HEK293T (cell line): ENCODE results near the gene HSBP1L1.

Source experiments
- CTCF ChIA-PET: fragments of 350-600 bp; formaldehyde crosslinking; extraction: SDS; loops from one replicate; lab custom pipeline; 2021; ENCODE audit warnings: antibody characterized with exemption, inconsistent platforms; lab: Yijun Ruan, JAX
- POLR2A ChIA-PET: fragments of 350-600 bp; formaldehyde crosslinking; extraction: SDS; loops from one replicate; lab custom pipeline; 2020; ENCODE audit warnings: antibody characterized with exemption, inconsistent platforms; lab: Yijun Ruan, JAX
- DNase-seq: peaks from one replicate; pipeline ENCODE4 v3.0.0; 2012; ENCODE audit warnings: mixed read lengths; ENCODE audit errors: extremely low spot score
- ARNT ChIP-seq: fragments of 450-650 bp; IDR thresholded peaks from 2 replicates; pipeline ENCODE4 v1.6.1; 2017; ENCODE audit warnings: mild to moderate bottlenecking
- BHLHE40 ChIP-seq: fragments of 450-650 bp; IDR thresholded peaks from 2 replicates; pipeline ENCODE4 v1.6.1; 2016; ENCODE audit warnings: mild to moderate bottlenecking, moderate library complexity, borderline replicate concordance
- CTBP1 ChIP-seq: fragments of 450-650 bp; IDR thresholded peaks from 2 replicates; pipeline ENCODE4 v1.6.1; 2016; ENCODE audit warnings: borderline replicate concordance
- ELF4 ChIP-seq: fragments of 450-650 bp; IDR thresholded peaks from 2 replicates; pipeline ENCODE4 v1.6.1; 2017; ENCODE audit warnings: antibody characterized with exemption
- FOXA1 ChIP-seq: fragments of 450-650 bp; IDR thresholded peaks from 2 replicates; pipeline ENCODE4 v1.6.1; 2016; ENCODE audit warnings: mild to moderate bottlenecking
- FOXK2 ChIP-seq: fragments of 450-650 bp; IDR thresholded peaks from 2 replicates; pipeline ENCODE4 v1.6.1; 2016; ENCODE audit warnings: mild to moderate bottlenecking
- FOXM1 ChIP-seq: fragments of 450-650 bp; IDR thresholded peaks from 2 replicates; pipeline ENCODE4 v1.6.1; 2017; ENCODE audit warnings: mild to moderate bottlenecking, borderline replicate concordance
- HDGF ChIP-seq: fragments of 450-650 bp; IDR thresholded peaks from 2 replicates; pipeline ENCODE4 v1.6.1; 2017; ENCODE audit warnings: antibody characterized with exemption, borderline replicate concordance
- L3MBTL2 ChIP-seq: fragments of 450-650 bp; conservative IDR thresholded peaks from 2 replicates; pipeline ENCODE4 v1.6.1; 2016; ENCODE audit warnings: mild to moderate bottlenecking
- LEF1 ChIP-seq: fragments of 450-650 bp; IDR thresholded peaks from 2 replicates; pipeline ENCODE4 v1.6.1; 2017; ENCODE audit warnings: mild to moderate bottlenecking, borderline replicate concordance
- NFRKB ChIP-seq: fragments of 450-650 bp; IDR thresholded peaks from 2 replicates; pipeline ENCODE4 v1.6.1; 2016; ENCODE audit warnings: mild to moderate bottlenecking, moderate library complexity
- PKNOX1 ChIP-seq: fragments of 450-650 bp; IDR thresholded peaks from 2 replicates; pipeline ENCODE4 v1.6.1; 2016
- SP1 ChIP-seq: fragments of 450-650 bp; IDR thresholded peaks from 2 replicates; pipeline ENCODE4 v1.6.1; 2017
- SUZ12 ChIP-seq: fragments of 450-650 bp; IDR thresholded peaks from 2 replicates; pipeline ENCODE4 v1.6.1; 2016; ENCODE audit warnings: mild to moderate bottlenecking
- TARDBP ChIP-seq: fragments of 450-650 bp; IDR thresholded peaks from 2 replicates; pipeline ENCODE4 v1.6.1; 2016
- ZNF384 ChIP-seq: fragments of 450-650 bp; IDR thresholded peaks from 2 replicates; pipeline ENCODE4 v1.6.1; 2016

The HSBP1L1 gene

GRCh38 chr18:79982736-79983135, 18.3 kb downstream of the HSBP1L1 start:
- DNase-seq = no peak
- ChIA-PET POLR2A (no interaction called here), CTCF (no interaction called here)
- no peak for TF ChIP-seq SP1
- TF ChIP-seq PKNOX1 = no peak
- no peak for TF ChIP-seq NFRKB
- TF ChIP-seq FOXM1 = no peak
- TF ChIP-seq BHLHE40 = no peak

- CTCF ChIA-PET = no interaction called here
- POLR2A ChIA-PET = no interaction called here
- no peak for TF ChIP-seq NFRKB
- DNase-seq = no peak
Observed at GRCh38 chr18:79983253-79983652, 18.8 kb downstream of the HSBP1L1 start.

GRCh38 chr18:79983793-79984192, 19.4 kb downstream of the HSBP1L1 start:
- CTCF ChIA-PET = no interaction called here
- no peak for DNase-seq
- TF ChIP-seq SUZ12 = no peak
- no peak for TF ChIP-seq LEF1
- no peak for TF ChIP-seq ELF4
- no peak for TF ChIP-seq BHLHE40
- TF ChIP-seq FOXM1 = no peak
- TF ChIP-seq FOXA1 = no peak
- no peak for TF ChIP-seq L3MBTL2
- TF ChIP-seq ZNF384 = no peak
- no peak for TF ChIP-seq HDGF

GRCh38 chr18:79985172-79985571, 20.7 kb downstream of the HSBP1L1 start:
- no peak for DNase-seq
- ChIA-PET CTCF (interaction anchor here (0.7 kb wide), 1 partner anchor 8 kb away, joined by 3 read pairs; no protein-coding TSS in a partner anchor), POLR2A (no interaction called here)
- TF ChIP-seq ELF4 (no peak), HDGF (no peak), ARNT (no peak), LEF1 (no peak), PKNOX1 (no peak), SP1 (no peak), FOXK2 (no peak), L3MBTL2 (no peak), CTBP1 (no peak), FOXA1 (no peak), BHLHE40 (no peak)

More at GRCh38 chr18:79983793-79984192, 19.4 kb downstream of the HSBP1L1 start:
- POLR2A ChIA-PET = no interaction called here

- CTCF ChIA-PET = no interaction called here
- no peak for DNase-seq
- TF ChIP-seq FOXM1 = no peak
- no peak for TF ChIP-seq TARDBP
- TF ChIP-seq FOXK2 = no peak
- no peak for TF ChIP-seq HDGF
- TF ChIP-seq ZNF384 = no peak
- no peak for TF ChIP-seq PKNOX1
- TF ChIP-seq BHLHE40 = no peak
- no peak for TF ChIP-seq FOXA1
- POLR2A ChIA-PET = interaction anchor here (0.8 to 1.2 kb wide), 2 partner anchors 58 to 122 kb away, joined by 3 read pairs; partner anchors contain the start of gene ADNP2
Observed at GRCh38 chr18:79986726-79987125, 22.3 kb downstream of the HSBP1L1 start.

GRCh38 chr18:79987566-79987965, 23.1 kb downstream of the HSBP1L1 start:
- ChIA-PET POLR2A (interaction anchor here (0.8 kb wide), 1 partner anchor 58 kb away, joined by 3 read pairs; no protein-coding TSS in a partner anchor), CTCF (no interaction called here)
- TF ChIP-seq BHLHE40 (no peak), ZNF384 (no peak), ELF4 (no peak)
- no peak for DNase-seq

GRCh38 chr18:79988071-79988450, 23.6 kb downstream of the HSBP1L1 start:
- CTCF ChIA-PET = no interaction called here
- peak; percentile 49 for DNase-seq
- POLR2A ChIA-PET = interaction anchor here (1.9 kb wide), 1 partner anchor 11 kb away, joined by 5 read pairs; no protein-coding TSS in a partner anchor
- TF ChIP-seq HDGF (no peak), L3MBTL2 (peak; percentile 80)
